Tibial artery (tissue), 4 donors: ENCODE measurements around the gene DBF4.

Experiments used
- DNase-seq, 2 donors: peaks; one replicate each; pipeline ENCODE4 v3.0.0-alpha.2; 2019
- H3K27ac ChIP-seq, 2 donors: fragments of 200-600 bp; sonication (generic) in 1 of 2; 1 replicate in 1 of 2; 2 replicates in 1 of 2; pipeline ENCODE4 v1.5.1; 2018 to 2019; ENCODE audit warnings: mild to moderate bottlenecking in 1 of 2
- H3K27me3 ChIP-seq, 2 donors: fragments of 200-600 bp; sonication (generic) in 1 of 2; one replicate each; pipeline versions ENCODE4 v1.5.1 to v1.6.0; 2016 to 2019
- H3K36me3 ChIP-seq, 3 donors: fragments of 200-600 bp; sonication (generic) in 2 of 3; one replicate each; pipeline ENCODE4 v1.5.1; 2016 to 2019; ENCODE audit warnings: mild to moderate bottlenecking in 2 of 3
- H3K4me1 ChIP-seq, 4 donors: fragments of 200-600 bp; sonication (generic) in 2 of 4; 1 replicate in 3 of 4; 2 replicates in 1 of 4; pipeline ENCODE4 v1.5.1; 2016 to 2019
- H3K4me3 ChIP-seq, 2 donors: fragments of 200-600 bp; sonication (generic) in 1 of 2; 1 replicate in 1 of 2; 2 replicates in 1 of 2; pipeline ENCODE4 v1.5.1; 2018 to 2019; ENCODE audit warnings: mild to moderate bottlenecking in 2 of 2
- H3K9me3 ChIP-seq, 3 donors: fragments of 200-600 bp; sonication (generic) in 1 of 3; one replicate each; pipeline ENCODE4 v1.5.1; 2016 to 2019
- CTCF ChIP-seq, 2 experiments: fragments of 200-600 bp in 1 of 2; fragments of 450-650 bp in 1 of 2; IDR thresholded peaks; one replicate each; pipeline ENCODE4 v1.5.1; 2017 to 2019; ENCODE audit warnings: antibody characterized with exemption in 2 of 2, mild to moderate bottlenecking in 1 of 2, moderate library complexity in 1 of 2
- intact Hi-C: fragments of 100-400 bp; cut with DNase I; formaldehyde crosslinking; loops from one replicate; pipeline ENCODE4 v1.15.0; 2023; ENCODE audit warnings: low total_unique reads

Gene DBF4

DNA sequence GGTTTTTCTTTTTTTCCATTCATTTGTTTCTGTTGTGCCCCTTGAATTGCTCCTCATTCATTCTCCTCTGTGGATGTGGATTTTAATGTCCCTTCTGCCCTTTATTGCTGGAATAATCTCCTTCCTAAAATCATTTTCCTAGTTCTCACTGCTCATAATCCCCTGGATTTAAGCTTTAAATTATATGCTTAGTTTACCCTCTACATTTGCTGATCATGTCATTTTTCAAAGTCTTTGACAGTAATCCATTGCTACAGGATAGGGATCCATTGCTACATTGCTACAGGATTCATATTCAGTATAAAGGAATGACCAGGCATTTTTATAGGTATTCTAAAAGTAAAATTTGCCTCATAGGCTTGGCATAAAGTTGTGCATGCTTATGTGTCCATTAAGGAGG, 72.1 kb downstream of the DBF4 start:
- intact Hi-C loops = no loop called here
- H3K27me3 ChIP-seq = no peaks in the 10 kb centered on the region
- DNase-seq = no peak
- H3K27ac ChIP-seq = no peak overlapping the region
- no peaks in the 10 kb centered on the region for H3K9me3 ChIP-seq
- H3K4me3 ChIP-seq = no peak overlapping the region
- TF ChIP-seq CTCF (IDR thresholded peaks at IDR 0.05) = no peak
- H3K4me1 ChIP-seq = no peaks in the 10 kb centered on the region
- H3K36me3 ChIP-seq = no peaks in the 10 kb centered on the region
